NCI-H82 treated with DMSO at 0.1 percent for 48 hours (cell line): ENCODE data around the gene PARN.
"Not testable (repeated sequence)": the region's sequence is repeated elsewhere in the genome, so short reads cannot be mapped to it uniquely, and the experiment has no call there.

ENCODE experiments used
- DNase-seq: peaks from one replicate; lab custom pipeline; 2025; ENCODE audit not compliant: unreplicated experiment; lab: John Stamatoyannopoulos, UW

The PARN gene

DNA sequence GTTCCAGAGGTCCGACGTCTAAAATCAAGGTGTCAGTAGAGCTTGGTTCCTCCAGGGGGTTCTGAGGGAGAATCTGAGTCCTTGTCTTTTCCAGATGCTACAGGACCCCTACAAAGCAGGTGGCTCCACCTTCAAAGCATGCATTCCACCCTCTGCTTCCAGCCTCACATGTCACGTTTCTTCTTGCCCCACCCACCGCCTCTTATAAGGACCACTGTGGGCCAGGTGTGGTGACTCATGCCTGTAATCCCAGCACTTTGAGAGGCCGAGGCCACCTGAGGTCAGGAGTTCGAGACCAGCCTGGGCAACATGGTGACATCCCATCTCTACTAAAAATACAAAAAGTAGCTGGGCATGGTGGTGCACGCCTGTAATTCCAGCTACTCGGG is 227.1 kb downstream of the PARN start:
- DNase-seq, result not testable (repeated sequence)

- not testable (repeated sequence) for DNase-seq
Measured at GRCh38 chr16:14402114-14403000, 227.7 kb downstream of the PARN start.

DNA sequence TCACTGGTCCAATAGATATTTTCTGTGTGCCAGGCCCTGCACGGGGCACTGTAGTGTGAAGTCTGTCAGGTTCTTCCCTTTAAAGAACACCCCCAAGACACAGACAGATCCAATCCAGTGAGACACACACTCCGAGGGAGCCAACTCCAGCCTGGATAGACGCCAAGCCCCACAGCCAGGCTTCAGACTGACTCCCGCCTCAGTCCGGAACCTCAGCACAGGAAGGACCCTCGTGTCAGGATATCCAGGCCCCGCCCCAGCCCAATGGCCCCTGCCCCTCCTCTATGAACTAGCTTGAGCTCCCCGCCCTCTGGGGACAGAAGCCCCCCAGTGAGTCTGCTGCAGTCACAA is 228.4 kb downstream of the PARN start:
- not testable (repeated sequence) for DNase-seq

DNA sequence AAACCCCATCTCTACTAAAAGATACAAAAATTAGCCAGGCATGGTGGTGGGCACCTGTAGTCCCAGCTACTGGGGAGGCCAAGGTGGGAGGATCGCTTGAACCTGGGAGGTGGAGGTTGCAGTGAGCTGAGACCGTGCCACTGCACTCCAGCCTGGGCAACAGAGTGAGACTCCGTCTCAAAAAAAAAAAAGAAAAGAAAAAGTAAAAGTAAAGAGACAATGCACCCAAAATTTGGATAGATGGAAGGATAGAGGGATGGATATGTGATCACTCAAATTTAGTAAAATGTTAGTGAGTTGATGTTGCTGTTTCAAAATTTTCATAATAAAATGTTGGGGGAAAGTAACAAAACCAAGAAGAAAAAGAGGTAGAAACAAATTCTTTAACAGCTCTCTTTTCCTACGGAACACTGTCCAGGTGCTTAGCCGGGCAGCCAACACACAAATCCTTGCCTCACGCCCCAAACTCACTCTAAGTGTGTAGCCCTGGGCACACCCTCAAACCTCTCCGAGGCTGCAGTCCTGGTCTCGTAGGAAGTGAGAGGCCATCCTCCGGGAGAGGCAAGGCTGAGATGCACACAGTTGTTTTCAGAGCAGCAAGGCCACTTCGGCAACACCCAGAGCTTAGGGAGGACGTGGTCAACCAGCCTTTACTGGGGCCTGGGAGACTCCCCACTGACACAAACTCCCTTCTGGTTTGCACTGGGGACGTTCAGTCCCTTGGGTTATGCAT is 228.9 kb downstream of the PARN start:
- DNase-seq, result not testable (repeated sequence)

GRCh38 chr16:14400285-14400977 is 229.6 kb downstream of the PARN start:
- no peak for DNase-seq

DNA sequence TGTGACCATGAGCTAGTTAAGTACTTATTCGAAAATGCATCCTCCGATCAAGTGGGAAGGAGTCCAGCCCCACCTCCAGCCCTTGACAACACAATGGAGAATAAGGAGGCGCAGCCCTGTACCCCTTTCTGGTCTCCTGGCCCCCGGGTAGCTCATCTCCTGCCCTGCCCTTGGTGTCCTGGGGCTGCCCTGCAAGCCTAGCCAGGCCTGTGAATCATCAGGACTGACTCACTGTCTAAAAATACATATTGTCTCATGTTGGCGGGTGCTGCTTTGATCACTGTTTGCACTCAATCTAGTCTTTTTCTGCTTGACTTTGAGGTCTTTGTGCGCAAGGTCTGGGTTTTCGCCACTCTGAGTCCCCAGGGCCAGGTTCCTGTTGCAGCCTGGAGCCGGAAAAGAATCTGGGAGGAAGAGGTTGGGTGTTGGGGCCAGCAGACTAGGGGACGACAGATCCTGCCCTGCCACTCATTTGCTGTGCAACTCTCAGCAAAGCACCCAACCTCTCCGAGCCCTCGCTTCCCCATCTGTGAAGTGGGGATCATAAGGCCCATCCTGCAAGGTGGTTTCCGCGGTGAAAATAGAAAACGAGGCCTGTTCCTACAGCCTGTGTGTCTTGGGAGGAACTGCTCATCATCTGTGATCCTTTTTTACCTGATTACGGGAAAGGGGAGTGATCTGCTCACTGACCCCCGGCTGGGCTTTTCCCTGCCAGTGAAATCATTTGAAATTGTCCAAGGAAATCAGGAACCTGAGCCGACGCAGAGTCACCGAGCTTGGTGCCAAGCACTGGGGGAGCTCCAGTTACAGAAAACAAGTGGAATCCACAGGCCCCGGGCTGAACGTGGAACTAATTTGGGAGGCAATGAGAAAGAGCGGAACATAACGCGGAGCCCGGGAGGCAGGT is 230.4 kb downstream of the PARN start:
- no peak for DNase-seq

GRCh38 chr16:14398014-14398717 is 231.9 kb downstream of the PARN start:
- DNase-seq, result no peak

DNA sequence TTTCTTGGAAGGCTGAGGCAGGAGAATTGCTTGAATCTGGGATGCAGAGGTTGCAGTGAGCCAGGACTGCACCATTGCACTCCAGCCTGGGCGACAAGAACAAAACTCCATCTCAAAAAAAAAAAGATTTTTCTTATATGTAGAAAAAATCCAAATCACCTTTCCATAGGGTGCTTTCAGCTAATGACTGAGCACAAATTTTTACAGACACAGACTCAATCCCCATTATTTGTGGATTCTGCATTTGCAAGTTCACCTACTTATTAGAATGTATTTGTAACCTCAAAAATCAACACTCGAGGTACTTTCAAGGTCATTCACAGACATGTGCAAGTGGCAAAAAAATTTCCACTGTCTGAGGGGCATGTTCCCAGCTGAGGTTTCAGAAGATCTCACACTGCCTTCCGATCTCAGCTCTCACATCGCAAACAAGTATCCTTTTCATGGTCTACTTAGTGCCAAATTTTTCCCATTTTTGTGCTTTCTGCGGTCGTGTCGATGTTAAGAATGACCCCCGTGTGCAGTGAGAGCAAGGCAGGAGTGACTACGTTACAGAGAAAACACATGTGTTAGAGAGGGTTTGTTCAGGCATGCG is 234.3 kb downstream of the PARN start:
- DNase-seq, result not testable (repeated sequence)

DNA sequence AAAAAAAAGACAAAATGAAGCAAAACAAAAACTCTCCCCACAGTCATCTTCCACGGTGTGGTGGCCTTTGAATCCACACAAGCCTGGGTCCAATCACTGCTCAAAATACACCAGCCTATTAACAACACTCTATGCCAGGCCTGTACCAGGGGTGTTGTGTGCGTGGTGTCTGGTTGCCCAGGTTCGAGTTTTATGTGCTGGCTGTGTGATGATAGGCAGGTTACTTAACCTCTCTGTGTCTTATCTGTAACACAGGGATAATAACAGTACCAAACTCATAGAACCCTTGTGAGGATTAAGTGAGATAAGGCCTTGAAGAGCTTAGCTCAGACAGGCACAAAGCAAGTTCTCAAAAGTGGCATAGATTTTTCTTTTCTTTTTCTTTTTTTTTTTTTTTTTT is 235.2 kb downstream of the PARN start:
- no peak for DNase-seq

DNA sequence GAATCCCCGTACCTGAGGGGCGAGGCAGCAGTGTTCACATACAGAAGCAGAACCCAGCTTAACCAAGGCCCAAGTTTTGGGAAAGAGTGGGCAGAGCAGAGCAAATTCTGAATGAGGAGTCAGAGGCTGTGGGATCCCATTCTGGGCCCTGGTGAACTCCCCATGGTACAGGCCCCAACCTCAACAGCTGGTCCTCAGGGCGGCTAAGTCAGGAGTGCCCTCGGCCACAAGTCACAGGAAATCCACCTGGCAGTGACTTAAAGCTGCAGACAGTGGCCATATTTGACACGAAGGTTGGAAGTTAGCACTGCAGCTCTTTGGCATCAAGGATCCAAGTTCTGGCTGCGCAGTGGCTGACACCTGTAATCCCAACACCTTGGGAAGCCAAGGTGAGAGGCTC is 237.1 kb downstream of the PARN start:
- no peak for DNase-seq

DNA sequence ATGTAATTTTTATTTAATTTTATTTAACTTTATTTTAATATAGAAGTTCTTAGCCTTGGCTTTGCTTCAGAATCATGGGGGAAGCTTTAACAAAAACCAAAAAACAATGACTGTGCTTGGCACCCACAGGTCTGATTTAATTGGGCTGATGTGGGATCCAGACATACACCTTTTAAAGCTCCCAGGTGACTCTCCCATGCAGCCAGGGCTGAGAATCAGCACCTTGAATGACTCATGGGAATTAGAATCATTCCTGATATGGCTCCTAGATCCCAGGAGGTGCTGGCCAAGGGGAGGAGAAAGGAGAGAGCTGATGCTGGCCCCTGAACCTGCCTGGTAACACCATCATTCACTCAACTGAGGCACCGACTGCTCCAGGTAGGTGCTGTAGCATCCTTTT is 240.7 kb downstream of the PARN start:
- DNase-seq, result no peak

GRCh38 chr16:14388243-14388642 is 241.8 kb downstream of the PARN start:
- DNase-seq, result no peak

- no peak for DNase-seq
Measured at GRCh38 chr16:14386115-14386514, 243.9 kb downstream of the PARN start.
